ENCODE results near the gene CLBA1. TPM values are rescaled to one million over a fixed set of nuclear protein-coding genes. Genes with fewer than 3 reads are reported as not detected.
"Not testable (repeated sequence)": the region's sequence is repeated elsewhere in the genome, so short reads cannot be mapped to it uniquely, and the experiment has no call there.

CLBA1 gene
- total and polyA plus RNA-seq, 2 experiments from 2014 or later = 1.6 to 1.8 TPM

- not testable (repeated sequence) for H3K4me3 ChIP-seq; H3K4me3 Mint-ChIP-seq; H3K27me3 Mint-ChIP-seq (ENCODE audit: insufficient read depth, low read depth, poor library complexity); H3K4me1 Mint-ChIP-seq; H3K27ac ChIP-seq (ENCODE audit: low read depth); H3F3A ChIP-seq (replicated peaks; ENCODE audit: low read depth); H3K4me1 ChIP-seq (ENCODE audit: insufficient read depth); H3K27ac Mint-ChIP-seq; ATAC-seq; H3K36me3 ChIP-seq (ENCODE audit: insufficient read depth); H3K79me2 ChIP-seq (replicated peaks; ENCODE audit: insufficient read depth); H3K9me2 ChIP-seq (ENCODE audit: insufficient read depth); H4K20me1 ChIP-seq (replicated peaks; ENCODE audit: insufficient read depth); H3K36me3 Mint-ChIP-seq (ENCODE audit: low read depth); H3K4me2 ChIP-seq; H2AFZ ChIP-seq; H3K27me3 ChIP-seq (ENCODE audit: insufficient read depth); DNase-seq (ENCODE audit: low spot score)
- peaks cover 19% of the 10 kb centered on the region; the same call in 2 of the 3 replicates for H3K9me3 Mint-ChIP-seq
Observed at GRCh38 chr14:104945986-104946965, 39.3 kb upstream of the CLBA1 start.

- H3K9me2 ChIP-seq (ENCODE audit: insufficient read depth); H3K36me3 ChIP-seq (ENCODE audit: insufficient read depth); H2AFZ ChIP-seq; H3K36me3 Mint-ChIP-seq (ENCODE audit: low read depth); H3K27me3 Mint-ChIP-seq (ENCODE audit: insufficient read depth, low read depth, poor library complexity); H3K4me2 ChIP-seq; H3K79me2 ChIP-seq (replicated peaks; ENCODE audit: insufficient read depth); H3K4me1 Mint-ChIP-seq; H3K27ac ChIP-seq (ENCODE audit: low read depth); H3K4me3 ChIP-seq; ATAC-seq; H3K4me3 Mint-ChIP-seq; H3F3A ChIP-seq (replicated peaks; ENCODE audit: low read depth); H3K27me3 ChIP-seq (ENCODE audit: insufficient read depth); H3K27ac Mint-ChIP-seq; DNase-seq (ENCODE audit: low spot score); H3K4me1 ChIP-seq (ENCODE audit: insufficient read depth); H4K20me1 ChIP-seq (replicated peaks; ENCODE audit: insufficient read depth): not testable (repeated sequence)
- H3K9me3 Mint-ChIP-seq = peaks cover 19% of the 10 kb centered on the region; the same call in 2 of the 3 replicates
Observed at GRCh38 chr14:104947201-104947600, 38.4 kb upstream of the CLBA1 start.

DNA sequence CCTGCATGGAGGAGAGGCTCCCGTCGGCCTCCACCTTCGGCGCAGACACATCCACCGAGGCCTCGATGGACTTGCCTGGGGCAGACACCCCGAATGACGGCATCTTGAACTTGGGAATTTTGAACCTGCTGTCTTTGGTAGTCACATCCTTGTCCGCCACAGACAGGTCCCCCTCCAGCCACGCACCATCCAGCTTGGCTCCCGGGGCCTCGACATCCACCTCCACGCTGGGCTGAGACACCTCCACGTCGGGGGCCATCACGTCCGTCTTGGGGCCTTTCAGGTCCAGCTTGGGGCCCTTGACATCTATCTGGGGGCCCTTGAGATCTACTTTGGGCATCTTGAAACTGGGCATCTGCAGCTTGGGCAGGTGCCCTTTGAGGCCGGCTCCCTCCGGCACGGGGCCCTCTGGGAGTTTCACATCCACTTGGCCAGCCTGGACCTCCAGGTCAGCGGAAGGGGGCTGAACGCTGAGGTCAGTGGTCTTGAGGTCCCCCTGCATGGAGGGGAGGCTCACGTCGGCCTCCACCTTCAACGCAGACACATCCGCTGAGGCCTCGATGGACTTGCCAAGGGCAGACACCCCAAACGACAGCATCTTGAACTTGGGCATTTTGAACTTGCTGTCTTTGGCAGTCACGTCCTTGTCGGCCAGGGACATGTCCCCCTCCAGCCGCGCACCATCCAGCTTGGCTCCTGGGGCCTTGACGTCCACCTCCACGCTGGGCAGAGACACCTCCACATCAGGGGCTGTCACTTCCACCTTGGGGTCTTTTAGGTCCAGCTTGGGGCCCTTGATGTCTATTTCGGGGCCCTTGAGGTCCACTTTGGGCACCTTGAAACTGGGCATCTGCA, 37.5 kb upstream of the CLBA1 start:
- H3K79me2 ChIP-seq (replicated peaks; ENCODE audit: insufficient read depth); H3K9me2 ChIP-seq (ENCODE audit: insufficient read depth); H3K27ac Mint-ChIP-seq; H3K27ac ChIP-seq (ENCODE audit: low read depth); H2AFZ ChIP-seq; H3K4me1 ChIP-seq (ENCODE audit: insufficient read depth); H3K27me3 ChIP-seq (ENCODE audit: insufficient read depth); H3K4me1 Mint-ChIP-seq; DNase-seq (ENCODE audit: low spot score); H3K4me2 ChIP-seq; H3K27me3 Mint-ChIP-seq (ENCODE audit: insufficient read depth, low read depth, poor library complexity); H4K20me1 ChIP-seq (replicated peaks; ENCODE audit: insufficient read depth); H3K36me3 ChIP-seq (ENCODE audit: insufficient read depth); H3K36me3 Mint-ChIP-seq (ENCODE audit: low read depth); H3F3A ChIP-seq (replicated peaks; ENCODE audit: low read depth); H3K4me3 ChIP-seq; H3K4me3 Mint-ChIP-seq; ATAC-seq: not testable (repeated sequence)
- H3K9me3 Mint-ChIP-seq = peaks cover 22% of the 10 kb centered on the region; the same call in 2 of the 3 replicates

GRCh38 chr14:104948736-104949031, 36.9 kb upstream of the CLBA1 start:
- no peaks in the 10 kb centered on the region for H3K4me1 ChIP-seq (ENCODE audit: insufficient read depth)
- no peak for DNase-seq (ENCODE audit: low spot score)
- no peaks in the 10 kb centered on the region for H3K27me3 ChIP-seq (ENCODE audit: insufficient read depth)
- no peaks in the 10 kb centered on the region for H3K4me1 Mint-ChIP-seq
- H2AFZ ChIP-seq = no peak overlapping the region
- no peak overlapping the region for H3K27ac Mint-ChIP-seq
- H3K4me3 Mint-ChIP-seq = no peak overlapping the region
- H3K79me2 ChIP-seq (replicated peaks; ENCODE audit: insufficient read depth) = no peaks in the 10 kb centered on the region
- no peak overlapping the region for H3K27ac ChIP-seq (ENCODE audit: low read depth)
- ATAC-seq = no peak
- no peaks in the 10 kb centered on the region for H4K20me1 ChIP-seq (replicated peaks; ENCODE audit: insufficient read depth)
- H3K36me3 ChIP-seq (ENCODE audit: insufficient read depth) = no peaks in the 10 kb centered on the region
- H3K27me3 Mint-ChIP-seq (ENCODE audit: insufficient read depth, low read depth, poor library complexity) = no peaks in the 10 kb centered on the region
- H3K9me3 Mint-ChIP-seq = peaks cover 27% of the 10 kb centered on the region
- H3K9me2 ChIP-seq (ENCODE audit: insufficient read depth) = no peaks in the 10 kb centered on the region
- H3F3A ChIP-seq (replicated peaks; ENCODE audit: low read depth) = no peaks in the 10 kb centered on the region
- peaks cover 4% of the 10 kb centered on the region; the same call in 2 of the 3 replicates for H3K36me3 Mint-ChIP-seq (ENCODE audit: low read depth)
- no peak overlapping the region for H3K4me3 ChIP-seq
- H3K4me2 ChIP-seq = no peak overlapping the region
- TF ChIP-seq ZNF114 (CRISPR knock-in tag; IDR thresholded peaks at IDR 0.05) = no peak
- TF ChIP-seq, protein P1, sequence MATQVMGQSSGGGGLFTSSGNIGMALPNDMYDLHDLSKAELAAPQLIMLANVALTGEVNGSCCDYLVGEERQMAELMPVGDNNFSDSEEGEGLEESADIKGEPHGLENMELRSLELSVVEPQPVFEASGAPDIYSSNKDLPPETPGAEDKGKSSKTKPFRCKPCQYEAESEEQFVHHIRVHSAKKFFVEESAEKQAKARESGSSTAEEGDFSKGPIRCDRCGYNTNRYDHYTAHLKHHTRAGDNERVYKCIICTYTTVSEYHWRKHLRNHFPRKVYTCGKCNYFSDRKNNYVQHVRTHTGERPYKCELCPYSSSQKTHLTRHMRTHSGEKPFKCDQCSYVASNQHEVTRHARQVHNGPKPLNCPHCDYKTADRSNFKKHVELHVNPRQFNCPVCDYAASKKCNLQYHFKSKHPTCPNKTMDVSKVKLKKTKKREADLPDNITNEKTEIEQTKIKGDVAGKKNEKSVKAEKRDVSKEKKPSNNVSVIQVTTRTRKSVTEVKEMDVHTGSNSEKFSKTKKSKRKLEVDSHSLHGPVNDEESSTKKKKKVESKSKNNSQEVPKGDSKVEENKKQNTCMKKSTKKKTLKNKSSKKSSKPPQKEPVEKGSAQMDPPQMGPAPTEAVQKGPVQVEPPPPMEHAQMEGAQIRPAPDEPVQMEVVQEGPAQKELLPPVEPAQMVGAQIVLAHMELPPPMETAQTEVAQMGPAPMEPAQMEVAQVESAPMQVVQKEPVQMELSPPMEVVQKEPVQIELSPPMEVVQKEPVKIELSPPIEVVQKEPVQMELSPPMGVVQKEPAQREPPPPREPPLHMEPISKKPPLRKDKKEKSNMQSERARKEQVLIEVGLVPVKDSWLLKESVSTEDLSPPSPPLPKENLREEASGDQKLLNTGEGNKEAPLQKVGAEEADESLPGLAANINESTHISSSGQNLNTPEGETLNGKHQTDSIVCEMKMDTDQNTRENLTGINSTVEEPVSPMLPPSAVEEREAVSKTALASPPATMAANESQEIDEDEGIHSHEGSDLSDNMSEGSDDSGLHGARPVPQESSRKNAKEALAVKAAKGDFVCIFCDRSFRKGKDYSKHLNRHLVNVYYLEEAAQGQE (IDR thresholded peaks at IDR 0.05; ENCODE audit: unreplicated experiment) = no peak

Measured in GM23338 (cell line).